DND-41 (cell line): ENCODE measurements around the gene LZTFL1.

Experiments used
- ATAC-seq: fragments of 200-7000 bp; cut with Tn5 transposase; 3 replicates; pipeline ENCODE4 v1.9.1; 2021; ENCODE audit warnings: low read depth; ENCODE audit not compliant: insufficient read depth
- DNase-seq: peaks from one replicate; pipeline ENCODE4 v3.0.0-alpha.2; 2020
- H2AFZ ChIP-seq: 2 replicates; pipeline ENCODE4 v1.6.0; 2012; ENCODE audit warnings: low read depth, low read length
- H3K27ac ChIP-seq: 2 replicates; pipeline ENCODE4 v1.5.1; 2012; ENCODE audit warnings: low read length, inconsistent platforms
- H3K27me3 ChIP-seq: fragments of 200-600 bp; sonication (generic); 2 replicates; pipeline ENCODE4 v1.6.0; 2012; ENCODE audit warnings: low read length, mild to moderate bottlenecking, inconsistent platforms; ENCODE audit not compliant: insufficient read depth, poor library complexity
- H3K36me3 ChIP-seq: 2 replicates; pipeline ENCODE4 v1.5.1; 2012; ENCODE audit warnings: low read length, inconsistent platforms; ENCODE audit not compliant: insufficient read depth
- H3K4me1 ChIP-seq: 2 replicates; pipeline ENCODE4 v1.5.1; 2012; ENCODE audit warnings: mild to moderate bottlenecking, low read length; ENCODE audit not compliant: insufficient read depth
- H3K4me2 ChIP-seq: 2 replicates; pipeline ENCODE4 v1.6.0; 2012; ENCODE audit warnings: mild to moderate bottlenecking, moderate library complexity, low read length, inconsistent platforms; ENCODE audit not compliant: insufficient read depth
- H3K4me3 ChIP-seq, 2 experiments: fragments of 200-600 bp in 1 of 2; shearing (Covaris generic) in 1 of 2; 2 replicates each; pipeline ENCODE4 v1.5.1; 2012 to 2016; ENCODE audit warnings: inconsistent platforms in 2 of 2, low read length in 2 of 2, mild to moderate bottlenecking in 2 of 2, low read depth in 1 of 2, moderate library complexity in 1 of 2
- H3K79me2 ChIP-seq: 2 replicates; pipeline ENCODE4 v1.6.0; 2012; ENCODE audit warnings: low read length, inconsistent platforms; ENCODE audit not compliant: insufficient read depth
- H3K9ac ChIP-seq: 2 replicates; pipeline ENCODE4 v1.6.0; 2012; ENCODE audit warnings: low read depth, mild to moderate bottlenecking, inconsistent platforms, low read length, moderate library complexity
- H3K9me3 ChIP-seq: 2 replicates; pipeline ENCODE4 v1.5.1; 2012; ENCODE audit warnings: low read length, moderate library complexity, mild to moderate bottlenecking, inconsistent platforms; ENCODE audit not compliant: insufficient read depth, severe bottlenecking
- H4K20me1 ChIP-seq: 2 replicates; pipeline ENCODE4 v1.6.0; 2012; ENCODE audit warnings: low read length; ENCODE audit not compliant: insufficient read depth
- EZH2 ChIP-seq: IDR thresholded peaks from 3 replicates; pipeline ENCODE4 v1.6.1; 2012; ENCODE audit warnings: borderline replicate concordance, low read depth, mild to moderate bottlenecking, moderate library complexity, low read length, inconsistent platforms; ENCODE audit not compliant: severe bottlenecking
- TF ChIP-seq, protein P1 (sequence below): IDR thresholded peaks from 2 replicates; pipeline ENCODE4 v1.5.1; 2012; ENCODE audit warnings: borderline replicate concordance, low read length, moderate library complexity, mild to moderate bottlenecking; ENCODE audit not compliant: poor library complexity, severe bottlenecking; ENCODE audit errors: extremely low read depth

The LZTFL1 gene

DNA sequence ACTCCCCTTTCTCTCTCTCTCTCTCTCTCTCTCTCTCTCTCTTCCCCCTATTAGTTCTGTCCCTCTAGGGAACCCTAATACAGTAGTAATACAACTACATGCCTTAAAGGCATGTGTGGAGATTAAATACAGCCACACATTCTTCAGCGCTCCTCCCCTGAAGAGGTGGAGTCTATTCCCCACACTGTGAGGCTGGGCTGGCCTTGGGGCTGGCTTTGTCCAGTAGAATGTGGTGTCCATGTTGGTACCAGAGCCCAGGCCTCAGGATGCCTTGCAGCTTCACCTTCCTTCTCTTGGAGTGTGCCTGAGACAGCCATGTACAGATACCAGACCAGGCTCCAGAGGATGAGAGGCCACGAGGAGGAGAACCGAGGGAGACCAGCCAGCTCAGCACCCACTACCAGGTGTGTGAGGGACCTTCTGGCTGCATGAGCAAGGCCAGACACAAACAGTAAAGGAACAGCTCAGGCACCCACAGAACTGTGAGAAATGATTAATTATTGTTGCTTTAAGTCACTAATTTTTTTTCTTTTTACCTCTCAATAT, 56.2 kb downstream of the LZTFL1 start:
- no peak for TF ChIP-seq EZH2
- TF ChIP-seq, protein P1, sequence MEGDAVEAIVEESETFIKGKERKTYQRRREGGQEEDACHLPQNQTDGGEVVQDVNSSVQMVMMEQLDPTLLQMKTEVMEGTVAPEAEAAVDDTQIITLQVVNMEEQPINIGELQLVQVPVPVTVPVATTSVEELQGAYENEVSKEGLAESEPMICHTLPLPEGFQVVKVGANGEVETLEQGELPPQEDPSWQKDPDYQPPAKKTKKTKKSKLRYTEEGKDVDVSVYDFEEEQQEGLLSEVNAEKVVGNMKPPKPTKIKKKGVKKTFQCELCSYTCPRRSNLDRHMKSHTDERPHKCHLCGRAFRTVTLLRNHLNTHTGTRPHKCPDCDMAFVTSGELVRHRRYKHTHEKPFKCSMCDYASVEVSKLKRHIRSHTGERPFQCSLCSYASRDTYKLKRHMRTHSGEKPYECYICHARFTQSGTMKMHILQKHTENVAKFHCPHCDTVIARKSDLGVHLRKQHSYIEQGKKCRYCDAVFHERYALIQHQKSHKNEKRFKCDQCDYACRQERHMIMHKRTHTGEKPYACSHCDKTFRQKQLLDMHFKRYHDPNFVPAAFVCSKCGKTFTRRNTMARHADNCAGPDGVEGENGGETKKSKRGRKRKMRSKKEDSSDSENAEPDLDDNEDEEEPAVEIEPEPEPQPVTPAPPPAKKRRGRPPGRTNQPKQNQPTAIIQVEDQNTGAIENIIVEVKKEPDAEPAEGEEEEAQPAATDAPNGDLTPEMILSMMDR, result no peak
- no peak overlapping the region for H3K27ac ChIP-seq
- ATAC-seq (peak; percentile 40; the same call in 1 of the 3 replicates), DNase-seq (peak; percentile 4)
- H3K4me2 ChIP-seq, result no peak overlapping the region
- H3K36me3 ChIP-seq, result no peaks in the 10 kb centered on the region
- no peak overlapping the region for H3K9ac ChIP-seq
- no peaks in the 10 kb centered on the region for H3K79me2 ChIP-seq
- H3K4me1 ChIP-seq, result peaks cover 4% of the 10 kb centered on the region
- peaks cover 8% of the 10 kb centered on the region for H3K9me3 ChIP-seq
- no peaks in the 10 kb centered on the region for H4K20me1 ChIP-seq
- no peak overlapping the region for H3K4me3 ChIP-seq
- no peak overlapping the region for H2AFZ ChIP-seq
- no peaks in the 10 kb centered on the region for H3K27me3 ChIP-seq

DNA sequence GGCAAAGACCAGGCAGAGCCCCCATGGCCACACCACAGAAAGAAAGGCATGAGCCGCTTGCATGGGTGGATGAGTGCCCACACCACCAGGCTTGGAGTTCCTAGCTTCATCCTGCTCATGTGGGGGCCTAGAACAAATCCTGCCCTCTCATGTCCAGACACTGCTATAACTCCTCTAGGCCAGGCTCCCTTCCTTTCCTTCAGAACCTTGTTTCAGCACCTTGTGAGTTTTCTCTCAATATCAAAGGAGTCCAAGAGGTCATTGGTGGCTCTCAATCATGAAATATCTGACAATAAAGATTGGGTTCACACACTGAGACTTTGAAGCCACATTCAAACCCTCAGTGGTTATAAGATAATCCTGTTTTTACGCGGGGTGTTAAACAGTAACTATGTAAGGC, 58.3 kb downstream of the LZTFL1 start:
- Histone ChIP-seq H3K4me2 (no peak overlapping the region), H3K27ac (no peak overlapping the region)

DNA sequence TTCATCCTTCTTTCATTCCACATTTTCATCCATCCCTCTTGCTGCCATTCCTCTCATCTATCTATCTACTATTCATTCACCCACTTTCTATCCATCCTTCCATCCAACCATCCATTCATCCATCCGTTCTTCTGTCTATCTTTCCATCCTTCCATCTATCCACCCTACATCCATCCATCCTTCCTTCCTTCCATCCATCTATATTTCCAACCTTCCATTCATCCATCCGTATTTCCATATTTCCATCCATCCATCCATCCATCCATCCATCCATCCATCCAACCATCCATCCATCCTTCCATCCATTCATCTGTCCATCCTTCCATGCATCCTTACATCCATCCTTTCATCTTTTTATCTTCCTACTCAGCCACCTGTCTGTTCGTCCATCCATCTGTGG, 59.5 kb downstream of the LZTFL1 start:
- ATAC-seq (no peak), DNase-seq (no peak)
- H3K36me3 ChIP-seq, result no peaks in the 10 kb centered on the region
- H3K27me3 ChIP-seq, result no peaks in the 10 kb centered on the region
- no peak overlapping the region for H3K4me2 ChIP-seq
- no peaks in the 10 kb centered on the region for H3K79me2 ChIP-seq
- 0 out of 2 replicates have a peak, but pooled peaks cover 3% of the 10 kb centered on the region for H4K20me1 ChIP-seq
- H3K9ac ChIP-seq, result no peak overlapping the region
- H3K4me3 ChIP-seq, result no peak overlapping the region
- H3K4me1 ChIP-seq, result no peaks in the 10 kb centered on the region
- H3K27ac ChIP-seq, result no peak overlapping the region
- peaks cover 2% of the 10 kb centered on the region for H3K9me3 ChIP-seq
- TF ChIP-seq EZH2, result no peak
- TF ChIP-seq, protein P1, result no peak
- H2AFZ ChIP-seq, result no peak overlapping the region

More for the DNA sequence above, 58.3 kb downstream of the LZTFL1 start:
- Histone ChIP-seq H3K27me3 (no peaks in the 10 kb centered on the region), H3K9ac (no peak overlapping the region), H3K4me3 (no peak overlapping the region), H3K36me3 (no peaks in the 10 kb centered on the region), H4K20me1 (0 out of 2 replicates have a peak, but pooled peaks cover 3% of the 10 kb centered on the region), H2AFZ (no peak overlapping the region), H3K4me1 (no peaks in the 10 kb centered on the region), H3K79me2 (no peaks in the 10 kb centered on the region), H3K9me3 (peaks cover 2% of the 10 kb centered on the region)
- no peak for ATAC-seq
- DNase-seq, result peak; percentile 3
- TF ChIP-seq EZH2, result no peak
- TF ChIP-seq, protein P1, result no peak
